Activated CD8-positive, alpha-beta T cell treated with anti-CD3 and anti-CD28 coated beads for 36 hours (primary cell): ENCODE results near the gene COG1. TPM values are rescaled to one million over a fixed set of nuclear protein-coding genes. Genes with fewer than 3 reads are reported as not detected.
"Not testable (repeated sequence)": the region's sequence is repeated elsewhere in the genome, so short reads cannot be mapped to it uniquely, and the experiment has no call there.

Source experiments
- ATAC-seq: fragments of 200-7000 bp; cut with Tn5 transposase; one replicate; pipeline ENCODE4 v1.10.0; 2021; ENCODE audit warnings: mild to moderate bottlenecking, moderate library complexity
- CTCF ChIA-PET: fragments of 350-600 bp; sonication (Branson Sonifier 250); formaldehyde crosslinking; loops from one replicate; lab custom pipeline; 2021; ENCODE audit warnings: antibody characterized with exemption; lab: Charles Lee
- POLR2A ChIA-PET: fragments of 350-600 bp; sonication (Branson Sonifier 250); formaldehyde crosslinking; loops from one replicate; lab custom pipeline; 2021; ENCODE audit warnings: antibody characterized with exemption; lab: Charles Lee
- DNase-seq: peaks from one replicate; pipeline ENCODE4 v3.0.0-alpha.2; 2020
- H3K27ac Mint-ChIP-seq: one replicate; pipeline ENCODE4 v1.8.0; 2021; ENCODE audit warnings: mild to moderate bottlenecking, mixed read lengths
- H3K27me3 Mint-ChIP-seq: one replicate; pipeline ENCODE4 v1.8.0; 2021; ENCODE audit warnings: mixed read lengths
- H3K36me3 Mint-ChIP-seq: one replicate; pipeline ENCODE4 v1.8.0; 2021; ENCODE audit warnings: low read depth, mixed read lengths
- H3K4me1 Mint-ChIP-seq: one replicate; pipeline ENCODE4 v1.8.0; 2021; ENCODE audit warnings: low read depth, mixed read lengths
- H3K4me3 Mint-ChIP-seq: one replicate; pipeline ENCODE4 v1.8.0; 2021; ENCODE audit warnings: mild to moderate bottlenecking, moderate library complexity, mixed read lengths
- H3K9me3 Mint-ChIP-seq: one replicate; pipeline ENCODE4 v1.8.0; 2021; ENCODE audit warnings: mixed read lengths
- CTCF ChIP-seq: fragments of 200-600 bp; IDR thresholded peaks from one replicate; pipeline ENCODE4 v1.8.0; 2022; ENCODE audit warnings: antibody characterized with exemption, mild to moderate bottlenecking
- intact Hi-C: fragments of 100-400 bp; cut with micrococcal nuclease; formaldehyde crosslinking; loops from one replicate; pipeline ENCODE4 v1.10.0; 2022
- total RNA-seq, 2 experiments: library from RNA; stranded (reverse); gene quantifications; one replicate each; pipeline ENCODE4 v1.2.3, GENCODE V29; 2021

The COG1 gene
- total RNA-seq = 10 to 100 TPM; 24.6 to 27.9 TPM

- POLR2A ChIA-PET = interaction anchor here (0.7 to 5.6 kb wide), 15 partner anchors 9 to 678 kb away, joined by 3 to 39 read pairs (median 6); a partner anchor contains a TSS
These were observed at the start of gene COG1 for GRCh38 chr17:73192894-73193701. COG1 (plus strand) TSS chr17:73193055; CDS start chr17:73193070, 15 bp downstream.

GRCh38 chr17:73144209-73144608, 48.6 kb upstream of the COG1 start:
- DNase-seq, H3K4me3 Mint-ChIP-seq, H3K27ac Mint-ChIP-seq, intact Hi-C loops, ATAC-seq, H3K27me3 Mint-ChIP-seq, H3K36me3 Mint-ChIP-seq: not testable (repeated sequence)
- ChIA-PET POLR2A (interaction anchor here (1.9 kb wide), 1 partner anchor 49 kb away, joined by 10 read pairs; the partner anchor contains the start of gene COG1), CTCF (interaction anchor here (1.2 to 1.9 kb wide), 2 partner anchors 12 to 417 kb away, joined by 3 to 11 read pairs; no protein-coding TSS in a partner anchor)
- Mint-ChIP-seq H3K4me1 (peaks cover 14% of the 10 kb centered on the region), H3K9me3 (peaks cover 13% of the 10 kb centered on the region)

More at GRCh38 chr17:73192894-73193701, at the start of gene COG1:
- no peaks in the 10 kb centered on the region for H3K27me3 Mint-ChIP-seq
- peak within 1 kb of the TSS; percentile 99 for H3K27ac Mint-ChIP-seq
- CTCF ChIA-PET = interaction anchor here (0.9 to 6.0 kb wide), 7 partner anchors 14 to 466 kb away, joined by 3 to 47 read pairs (median 6); a partner anchor contains a TSS
- H3K36me3 Mint-ChIP-seq = peaks cover 24% of the 10 kb centered on the region
- H3K9me3 Mint-ChIP-seq = no peaks in the 10 kb centered on the region
- intact Hi-C loops = loop anchor here (5.0 kb wide), 1 partner anchor 39 kb away; a partner anchor contains a TSS
- DNase-seq (peak; percentile 87), ATAC-seq (peak; percentile 81)
- peak within 1 kb of the TSS; percentile 95 for H3K4me3 Mint-ChIP-seq
- no peak for TF ChIP-seq CTCF
- H3K4me1 Mint-ChIP-seq = peaks cover 22% of the 10 kb centered on the region

GRCh38 chr17:73145641-73146040, 47.2 kb upstream of the COG1 start:
- POLR2A ChIA-PET = interaction anchor here (1.0 kb wide), 1 partner anchor 427 kb away, joined by 3 read pairs; no protein-coding TSS in a partner anchor
- intact Hi-C loops = no loop called here
- ATAC-seq (no peak), DNase-seq (no peak)
- Mint-ChIP-seq H3K27ac (no peak overlapping the region), H3K4me1 (peaks cover 16% of the 10 kb centered on the region), H3K9me3 (peaks cover 13% of the 10 kb centered on the region), H3K4me3 (no peak overlapping the region), H3K27me3 (peaks cover 2% of the 10 kb centered on the region), H3K36me3 (no peaks in the 10 kb centered on the region)
- no peak for TF ChIP-seq CTCF
- CTCF ChIA-PET = interaction anchor here (2.0 kb wide), 1 partner anchor 11 kb away, joined by 7 read pairs; no protein-coding TSS in a partner anchor

GRCh38 chr17:73147791-73148190, 45.1 kb upstream of the COG1 start:
- peaks cover 20% of the 10 kb centered on the region for H3K4me1 Mint-ChIP-seq
- H3K27me3 Mint-ChIP-seq, H3K36me3 Mint-ChIP-seq, POLR2A ChIA-PET, H3K27ac Mint-ChIP-seq, H3K4me3 Mint-ChIP-seq, DNase-seq, ATAC-seq, intact Hi-C loops, CTCF ChIA-PET: not testable (repeated sequence)
- H3K9me3 Mint-ChIP-seq = peaks cover 15% of the 10 kb centered on the region

GRCh38 chr17:73148540-73149334, 44.1 kb upstream of the COG1 start:
- intact Hi-C loops = no loop called here
- DNase-seq (no peak), ATAC-seq (no peak)
- no peaks in the 10 kb centered on the region for H3K36me3 Mint-ChIP-seq
- ChIA-PET CTCF (interaction anchor here (0.9 kb wide), 1 partner anchor 163 kb away, joined by 3 read pairs; no protein-coding TSS in a partner anchor), POLR2A (no interaction called here)
- H3K27ac Mint-ChIP-seq = no peak overlapping the region
- peaks cover 12% of the 10 kb centered on the region for H3K4me1 Mint-ChIP-seq
- H3K27me3 Mint-ChIP-seq = peaks cover 4% of the 10 kb centered on the region
- TF ChIP-seq CTCF = no peak
- H3K4me3 Mint-ChIP-seq = no peak overlapping the region
- peaks cover 13% of the 10 kb centered on the region for H3K9me3 Mint-ChIP-seq

GRCh38 chr17:73150622-73151300, 42.1 kb upstream of the COG1 start:
- ATAC-seq, POLR2A ChIA-PET, H3K9me3 Mint-ChIP-seq, H3K4me3 Mint-ChIP-seq, H3K27ac Mint-ChIP-seq, H3K27me3 Mint-ChIP-seq, CTCF ChIA-PET, DNase-seq, H3K4me1 Mint-ChIP-seq, H3K36me3 Mint-ChIP-seq: not testable (repeated sequence)
- intact Hi-C loops = loop anchor here (10.0 kb wide), 1 partner anchor 596 kb away; no protein-coding TSS in a partner anchor
